Choroid plexus epithelial cell (primary cell): ENCODE data around the gene CAVIN3.

Source experiments
- DNase-seq: peaks from one replicate; pipeline ENCODE4 v3.0.0-alpha.2; 2010; ENCODE audit warnings: low read depth
- H3K4me3 ChIP-seq: 2 replicates; pipeline ENCODE4 v1.5.1; 2011; ENCODE audit warnings: low read depth, mild to moderate bottlenecking, control low read depth, low read length, moderate library complexity
- CTCF ChIP-seq: conservative IDR thresholded peaks from 2 replicates; pipeline ENCODE4 v1.5.1; 2011; ENCODE audit warnings: low read depth, mild to moderate bottlenecking, control low read depth, inconsistent platforms, low read length, moderate library complexity

The CAVIN3 gene

GRCh38 chr11:6345366-6345765 is 25.1 kb upstream of the CAVIN3 start:
- no peak for TF ChIP-seq CTCF

GRCh38 chr11:6336293-6336692 is 16.0 kb upstream of the CAVIN3 start:
- no peak overlapping the region for H3K4me3 ChIP-seq
- no peak for TF ChIP-seq CTCF

More at GRCh38 chr11:6345366-6345765, 25.1 kb upstream of the CAVIN3 start:
- no peak overlapping the region for H3K4me3 ChIP-seq
- DNase-seq = no peak

GRCh38 chr11:6334806-6335205 is 14.5 kb upstream of the CAVIN3 start:
- TF ChIP-seq CTCF = no peak
- no peak for DNase-seq

More at GRCh38 chr11:6336293-6336692, 16.0 kb upstream of the CAVIN3 start:
- DNase-seq = no peak

GRCh38 chr11:6333095-6333494 is 12.8 kb upstream of the CAVIN3 start:
- no peak for TF ChIP-seq CTCF
- no peak overlapping the region for H3K4me3 ChIP-seq
- no peak for DNase-seq

More at GRCh38 chr11:6334806-6335205, 14.5 kb upstream of the CAVIN3 start:
- no peak overlapping the region for H3K4me3 ChIP-seq

GRCh38 chr11:6332066-6332465 is 11.8 kb upstream of the CAVIN3 start:
- no peak for TF ChIP-seq CTCF
- DNase-seq = no peak
- H3K4me3 ChIP-seq = no peak overlapping the region

GRCh38 chr11:6328321-6328720 is 8.0 kb upstream of the CAVIN3 start:
- no peak overlapping the region for H3K4me3 ChIP-seq
- no peak for DNase-seq
- TF ChIP-seq CTCF = no peak

GRCh38 chr11:6327806-6328205 is 7.5 kb upstream of the CAVIN3 start:
- H3K4me3 ChIP-seq = no peak overlapping the region
- no peak for DNase-seq
- TF ChIP-seq CTCF = no peak
